H9 (cell line): ENCODE data around the gene SCO2. TPM values are rescaled to one million over a fixed set of nuclear protein-coding genes. Genes with fewer than 3 reads are reported as not detected.

Source experiments
- DNase-seq: peaks from one replicate; pipeline ENCODE4 v3.0.0-alpha.2; 2017
- H2AFZ ChIP-seq: one replicate; pipeline ENCODE4 v1.6.1; 2013; ENCODE audit warnings: mild to moderate bottlenecking, low read length, control low read depth, moderate library complexity
- H2AK5ac ChIP-seq: 2 replicates; pipeline ENCODE4 v1.6.1; 2013; ENCODE audit warnings: low read length, control low read depth, mixed read lengths; ENCODE audit not compliant: insufficient read length
- H2BK120ac ChIP-seq: one replicate; pipeline ENCODE4 v1.6.1; 2013; ENCODE audit warnings: low read depth, mild to moderate bottlenecking, low read length, control low read depth, inconsistent platforms; ENCODE audit not compliant: poor library complexity, severe bottlenecking
- H2BK12ac ChIP-seq: 2 replicates; pipeline ENCODE4 v1.6.1; 2013; ENCODE audit warnings: low read length, control low read depth, mixed read lengths, low read depth; ENCODE audit not compliant: insufficient read length
- H2BK15ac ChIP-seq: 2 replicates; pipeline ENCODE4 v1.6.1; 2013; ENCODE audit warnings: low read depth, low read length, control low read depth
- H2BK20ac ChIP-seq: one replicate; pipeline ENCODE4 v1.6.1; 2013; ENCODE audit warnings: low read depth, mild to moderate bottlenecking, low read length, control low read depth, inconsistent platforms; ENCODE audit not compliant: poor library complexity, severe bottlenecking
- H2BK5ac ChIP-seq: 2 replicates; pipeline ENCODE4 v1.6.1; 2013; ENCODE audit warnings: low read length, control low read depth, mixed read lengths; ENCODE audit not compliant: insufficient read length
- H3K14ac ChIP-seq: 2 replicates; pipeline ENCODE4 v1.6.1; 2013; ENCODE audit warnings: low read length, control low read depth; ENCODE audit not compliant: insufficient read depth
- H3K18ac ChIP-seq: 2 replicates; pipeline ENCODE4 v1.6.1; 2013; ENCODE audit warnings: low read depth, mild to moderate bottlenecking, mixed read lengths, low read length, control low read depth; ENCODE audit not compliant: insufficient read length
- H3K23ac ChIP-seq: 2 replicates; pipeline ENCODE4 v1.6.1; 2013; ENCODE audit warnings: low read length, control low read depth, mixed read lengths, low read depth; ENCODE audit not compliant: insufficient read length
- H3K23me2 ChIP-seq: 2 replicates; pipeline ENCODE4 v1.6.1; 2013; ENCODE audit warnings: low read depth, mild to moderate bottlenecking, mixed read lengths, low read length, control low read depth; ENCODE audit not compliant: insufficient read length, poor library complexity, severe bottlenecking
- H3K27ac ChIP-seq: 2 replicates; pipeline ENCODE4 v1.5.1; 2013; ENCODE audit warnings: low read length, control low read depth, mixed read lengths, low read depth; ENCODE audit not compliant: insufficient read length
- H3K27me3 ChIP-seq: 2 replicates; pipeline ENCODE4 v1.6.1; 2013; ENCODE audit warnings: low read length, control low read depth, inconsistent platforms; ENCODE audit not compliant: insufficient read depth
- H3K4ac ChIP-seq: 2 replicates; pipeline ENCODE4 v1.6.1; 2013; ENCODE audit warnings: low read depth, mild to moderate bottlenecking, control low read depth, inconsistent platforms, low read length, moderate library complexity
- H3K4me1 ChIP-seq: 2 replicates; pipeline ENCODE4 v1.6.1; 2013; ENCODE audit warnings: low read length, control low read depth, inconsistent platforms; ENCODE audit not compliant: insufficient read depth
- H3K4me2 ChIP-seq: 2 replicates; pipeline ENCODE4 v1.6.1; 2013; ENCODE audit warnings: low read length, control low read depth, mixed read lengths; ENCODE audit not compliant: insufficient read length, insufficient read depth
- H3K56ac ChIP-seq: 2 replicates; pipeline ENCODE4 v1.6.1; 2013; ENCODE audit warnings: low read depth, mild to moderate bottlenecking, mixed read lengths, low read length, control low read depth; ENCODE audit not compliant: insufficient read length
- H3K79me1 ChIP-seq: 2 replicates; pipeline ENCODE4 v1.6.1; 2013; ENCODE audit warnings: low read depth, mild to moderate bottlenecking, moderate library complexity, low read length, control low read depth, inconsistent platforms; ENCODE audit not compliant: insufficient read depth, poor library complexity, severe bottlenecking
- H3K79me2 ChIP-seq: 2 replicates; pipeline ENCODE4 v1.6.1; 2013; ENCODE audit warnings: low read length, control low read depth, inconsistent platforms; ENCODE audit not compliant: insufficient read depth
- H3K9ac ChIP-seq: 2 replicates; pipeline ENCODE4 v1.6.1; 2013; ENCODE audit warnings: low read length, control low read depth, mixed read lengths; ENCODE audit not compliant: insufficient read length; ENCODE audit errors: extremely low read depth
- H3K9me3 ChIP-seq: one replicate; pipeline ENCODE4 v1.6.1; 2013; ENCODE audit warnings: low read depth, low read length, inconsistent platforms; ENCODE audit not compliant: control insufficient read depth
- H3T11ph ChIP-seq: one replicate; pipeline ENCODE4 v1.6.1; 2013; ENCODE audit warnings: mild to moderate bottlenecking, low read length, control low read depth, inconsistent platforms
- H4K20me1 ChIP-seq: one replicate; pipeline ENCODE4 v1.6.1; 2013; ENCODE audit not compliant: control insufficient read depth, insufficient read length, insufficient read depth
- H4K5ac ChIP-seq: 2 replicates; pipeline ENCODE4 v1.6.1; 2013; ENCODE audit warnings: low read depth, mild to moderate bottlenecking, mixed read lengths, low read length, control low read depth; ENCODE audit not compliant: insufficient read length
- H4K8ac ChIP-seq: replicated peaks from 2 replicates; pipeline ENCODE4 v1.6.1; 2013; ENCODE audit warnings: low read length, control low read depth, mixed read lengths, low read depth; ENCODE audit not compliant: insufficient read length
- H4K91ac ChIP-seq: 2 replicates; pipeline ENCODE4 v1.6.1; 2013; ENCODE audit warnings: low read depth, mild to moderate bottlenecking, moderate library complexity, mixed read lengths, low read length, control low read depth; ENCODE audit not compliant: insufficient read length
- H3K27ac Mint-ChIP-seq, 3 experiments: 2 replicates in 2 of 3; 3 replicates in 1 of 3; pipeline ENCODE4 v1.8.0; 2020 to 2021; ENCODE audit warnings: mixed read lengths in 3 of 3, mild to moderate bottlenecking in 1 of 3, moderate library complexity in 1 of 3
- H3K27me3 Mint-ChIP-seq: 2 replicates; pipeline ENCODE4 v1.8.0; 2021; ENCODE audit warnings: low read depth, mild to moderate bottlenecking, moderate library complexity, mixed read lengths
- H3K36me3 Mint-ChIP-seq, 3 experiments: 2 replicates in 2 of 3; 3 replicates in 1 of 3; pipeline ENCODE4 v1.8.0; 2020 to 2021; ENCODE audit warnings: low read depth in 3 of 3, mixed read lengths in 3 of 3; ENCODE audit not compliant: insufficient read depth in 1 of 3
- H3K4me1 Mint-ChIP-seq, 2 experiments: 2 replicates each; pipeline ENCODE4 v1.8.0; 2020; ENCODE audit warnings: mixed read lengths in 2 of 2
- H3K4me3 Mint-ChIP-seq, 2 experiments: 2 replicates in 1 of 2; 3 replicates in 1 of 2; pipeline ENCODE4 v1.8.0; 2020 to 2021; ENCODE audit warnings: mild to moderate bottlenecking in 2 of 2, mixed read lengths in 2 of 2, moderate library complexity in 1 of 2
- H3K9me3 Mint-ChIP-seq, 2 experiments: 2 replicates in 1 of 2; 3 replicates in 1 of 2; pipeline ENCODE4 v1.8.0; 2020; ENCODE audit warnings: mild to moderate bottlenecking in 2 of 2, mixed read lengths in 2 of 2, moderate library complexity in 1 of 2
- WGBS: extraction: QIAGEN DNeasy Blood & Tissue Kit; methylation state at CpG from one replicate; pipeline ENCODE4 v1.1.7; 2013; ENCODE audit warnings: missing lambda C conversion rate, low lambda C conversion rate, mixed read lengths; ENCODE audit not compliant: insufficient read length; ENCODE audit errors: extremely low coverage; 5-methylcytosine and 5-hydroxymethylcytosine counted together
- total RNA-seq: library from RNA; stranded (reverse); gene quantifications from 2 replicates; pipeline ENCODE4 v1.2.1, GENCODE V29; 2021
- TF ChIP-seq, protein P1 (sequence below): fragments of 200-600 bp; sonication (generic); conservative IDR thresholded peaks from 3 replicates; pipeline ENCODE4 v1.8.0; 2021; ENCODE audit warnings: antibody characterized with exemption, mild to moderate bottlenecking

SCO2 gene
- total RNA-seq, 1 experiment from 2014 or later: 3.3 TPM

DNA sequence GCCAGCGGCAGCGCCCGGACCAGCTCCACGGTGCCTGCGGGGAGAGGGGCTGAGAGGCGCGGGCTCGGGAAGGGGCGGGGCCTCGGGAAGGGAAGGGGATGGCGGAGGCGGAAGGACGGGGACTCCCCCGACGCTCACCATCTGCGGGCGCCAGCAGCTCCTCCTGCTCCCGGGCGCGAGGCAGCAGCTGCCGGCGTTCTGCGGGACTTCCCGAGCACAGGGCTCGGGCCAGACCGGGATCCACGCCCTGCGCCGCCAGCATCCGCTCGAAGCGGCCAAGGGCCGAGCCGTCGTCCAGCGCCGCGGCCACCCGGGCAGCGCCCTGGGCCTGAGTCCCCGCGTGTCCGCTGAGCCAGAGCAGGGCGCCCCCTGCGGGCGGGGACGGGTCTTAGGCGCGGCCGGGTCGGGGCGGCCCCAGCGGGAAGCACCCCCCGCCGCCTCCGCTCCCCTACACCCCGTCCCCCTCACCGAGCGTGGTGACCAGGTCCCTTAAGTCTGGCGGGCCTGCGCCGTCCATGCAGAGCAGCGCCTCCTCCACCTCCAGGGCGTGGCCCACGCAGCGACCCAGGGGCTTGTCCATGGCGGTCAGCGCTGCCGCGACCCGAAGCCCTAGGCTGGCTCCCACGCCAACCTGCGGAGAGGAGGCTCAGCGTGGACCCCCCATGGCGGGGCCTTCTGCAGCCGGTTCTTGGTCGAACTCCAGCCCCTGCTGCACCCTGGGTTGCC lies 873 bp upstream of the SCO2 start:
- Histone ChIP-seq H2BK5ac (no peak overlapping the region), H4K91ac (no peak overlapping the region), H3K79me2 (no peaks in the 10 kb centered on the region), H2BK20ac (no peak overlapping the region), H3K56ac (no peak overlapping the region), H4K8ac (no peak overlapping the region), H3K79me1 (no peaks in the 10 kb centered on the region), H2AK5ac (no peak overlapping the region), H3K27me3 (peaks cover 28% of the 10 kb centered on the region; the same call in 1 of the 2 replicates), H3K4ac (no peak overlapping the region), H3K23me2 (peaks cover 10% of the 10 kb centered on the region), H2BK120ac (no peak overlapping the region), H4K5ac (no peak overlapping the region), H3K23ac (no peak overlapping the region), H2BK12ac (no peak overlapping the region), H3K4me2 (peak overlapping the region; percentile 70), H3K27ac (no peak overlapping the region), H3T11ph (no peak overlapping the region), H2AFZ (no peak overlapping the region), H3K4me1 (peaks cover 3% of the 10 kb centered on the region; the same call in 1 of the 2 replicates), H3K18ac (no peak overlapping the region), H3K14ac (peak overlapping the region; percentile 18), H3K9ac (no peak overlapping the region), H3K9me3 (no peaks in the 10 kb centered on the region), H4K20me1 (no peaks in the 10 kb centered on the region), H2BK15ac (no peak overlapping the region)
- H3K4me1 Mint-ChIP-seq: peaks cover 11 to 17% of the 10 kb centered on the region in 2 experiments
- peak; percentile 73 for DNase-seq
- peaks cover 2 to 20% (median 14%) of the 10 kb centered on the region in 3 experiments; a peak in 5 of 7 replicates for H3K36me3 Mint-ChIP-seq
- peaks cover 45% of the 10 kb centered on the region for H3K27me3 Mint-ChIP-seq
- TF ChIP-seq, protein P1, sequence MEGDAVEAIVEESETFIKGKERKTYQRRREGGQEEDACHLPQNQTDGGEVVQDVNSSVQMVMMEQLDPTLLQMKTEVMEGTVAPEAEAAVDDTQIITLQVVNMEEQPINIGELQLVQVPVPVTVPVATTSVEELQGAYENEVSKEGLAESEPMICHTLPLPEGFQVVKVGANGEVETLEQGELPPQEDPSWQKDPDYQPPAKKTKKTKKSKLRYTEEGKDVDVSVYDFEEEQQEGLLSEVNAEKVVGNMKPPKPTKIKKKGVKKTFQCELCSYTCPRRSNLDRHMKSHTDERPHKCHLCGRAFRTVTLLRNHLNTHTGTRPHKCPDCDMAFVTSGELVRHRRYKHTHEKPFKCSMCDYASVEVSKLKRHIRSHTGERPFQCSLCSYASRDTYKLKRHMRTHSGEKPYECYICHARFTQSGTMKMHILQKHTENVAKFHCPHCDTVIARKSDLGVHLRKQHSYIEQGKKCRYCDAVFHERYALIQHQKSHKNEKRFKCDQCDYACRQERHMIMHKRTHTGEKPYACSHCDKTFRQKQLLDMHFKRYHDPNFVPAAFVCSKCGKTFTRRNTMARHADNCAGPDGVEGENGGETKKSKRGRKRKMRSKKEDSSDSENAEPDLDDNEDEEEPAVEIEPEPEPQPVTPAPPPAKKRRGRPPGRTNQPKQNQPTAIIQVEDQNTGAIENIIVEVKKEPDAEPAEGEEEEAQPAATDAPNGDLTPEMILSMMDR: peak; percentile 68
- no peaks in the 10 kb centered on the region; a peak in 1 of 5 replicates for H3K9me3 Mint-ChIP-seq
- no peak overlapping the region for H3K27ac Mint-ChIP-seq
- no CpG with 5 or more reads among the region's 77 CpGs for WGBS
- peak overlapping the region; percentile 79 to 82 for H3K4me3 Mint-ChIP-seq
